MG63 (cell line): ENCODE data around the gene DENND1A. TPM values are rescaled to one million over a fixed set of nuclear protein-coding genes. Genes with fewer than 3 reads are reported as not detected.

Source experiments
- DNase-seq: peaks from one replicate; pipeline ENCODE4 v3.0.0-alpha.2; 2020
- H3K27me3 ChIP-seq: fragments of 250-450 bp; sonication (Bioruptor Pico); 2 replicates; pipeline ENCODE4 v1.5.1; 2020; ENCODE audit warnings: mild to moderate bottlenecking, moderate library complexity
- H3K36me3 ChIP-seq: fragments of 250-450 bp; sonication (Bioruptor Pico); 2 replicates; pipeline ENCODE4 v1.5.1; 2020; ENCODE audit warnings: mild to moderate bottlenecking, moderate library complexity
- H3K4me3 ChIP-seq: fragments of 250-450 bp; sonication (Bioruptor Pico); 2 replicates; pipeline ENCODE4 v1.5.1; 2020; ENCODE audit warnings: mild to moderate bottlenecking, moderate library complexity
- H3K9me3 ChIP-seq: fragments of 250-450 bp; sonication (Bioruptor Pico); 2 replicates; pipeline ENCODE4 v1.5.1; 2020; ENCODE audit warnings: mild to moderate bottlenecking, moderate library complexity
- total RNA-seq: library from RNA; depleted of rRNA; stranded (reverse); fragments of >200 nt; shearing (Covaris generic); gene quantifications from 2 replicates; pipeline ENCODE4 v1.2.3, GENCODE V29; 2014; ENCODE audit warnings: low replicate concordance

The DENND1A gene
- total RNA-seq, 1 experiment from 2014 or later = 35.3 TPM

- no peak overlapping the region for H3K4me3 ChIP-seq
- no peaks in the 10 kb centered on the region for H3K36me3 ChIP-seq
- DNase-seq = no peak
- no peaks in the 10 kb centered on the region for H3K27me3 ChIP-seq
- no peaks in the 10 kb centered on the region for H3K9me3 ChIP-seq
These were observed 503.5 kb downstream of the DENND1A start for GRCh38 chr9:123426406-123426805.

GRCh38 chr9:123425836-123426365, 504.0 kb downstream of the DENND1A start:
- Histone ChIP-seq H3K36me3 (no peaks in the 10 kb centered on the region), H3K27me3 (no peaks in the 10 kb centered on the region), H3K9me3 (no peaks in the 10 kb centered on the region), H3K4me3 (no peak overlapping the region)
- DNase-seq = no peak

- H3K9me3 ChIP-seq = no peaks in the 10 kb centered on the region
- H3K36me3 ChIP-seq = no peaks in the 10 kb centered on the region
- no peak for DNase-seq
- H3K27me3 ChIP-seq = no peaks in the 10 kb centered on the region
- H3K4me3 ChIP-seq = no peak overlapping the region
These were observed 504.6 kb downstream of the DENND1A start for GRCh38 chr9:123425261-123425821.

- H3K4me3 ChIP-seq = no peak overlapping the region
- H3K27me3 ChIP-seq = no peaks in the 10 kb centered on the region
- H3K9me3 ChIP-seq = no peaks in the 10 kb centered on the region
- no peaks in the 10 kb centered on the region for H3K36me3 ChIP-seq
- no peak for DNase-seq
These were observed 505.2 kb downstream of the DENND1A start for GRCh38 chr9:123424552-123425225.

GRCh38 chr9:123424131-123424530, 505.8 kb downstream of the DENND1A start:
- Histone ChIP-seq H3K27me3 (no peaks in the 10 kb centered on the region), H3K9me3 (no peaks in the 10 kb centered on the region), H3K36me3 (no peaks in the 10 kb centered on the region), H3K4me3 (no peak overlapping the region)
- no peak for DNase-seq

- no peaks in the 10 kb centered on the region for H3K27me3 ChIP-seq
- H3K36me3 ChIP-seq = no peaks in the 10 kb centered on the region
- H3K4me3 ChIP-seq = no peak overlapping the region
- H3K9me3 ChIP-seq = no peaks in the 10 kb centered on the region
- no peak for DNase-seq
These were observed 506.6 kb downstream of the DENND1A start for GRCh38 chr9:123423311-123423640.

GRCh38 chr9:123422635-123423310, 507.2 kb downstream of the DENND1A start:
- Histone ChIP-seq H3K4me3 (no peak overlapping the region), H3K9me3 (no peaks in the 10 kb centered on the region), H3K36me3 (no peaks in the 10 kb centered on the region), H3K27me3 (no peaks in the 10 kb centered on the region)
- DNase-seq = no peak

GRCh38 chr9:123421801-123422455, 508.0 kb downstream of the DENND1A start:
- DNase-seq = no peak
- Histone ChIP-seq H3K27me3 (no peaks in the 10 kb centered on the region), H3K4me3 (no peak overlapping the region), H3K9me3 (no peaks in the 10 kb centered on the region), H3K36me3 (no peaks in the 10 kb centered on the region)

GRCh38 chr9:123421186-123421585, 508.7 kb downstream of the DENND1A start:
- H3K9me3 ChIP-seq = no peaks in the 10 kb centered on the region
- no peak for DNase-seq
- H3K36me3 ChIP-seq = no peaks in the 10 kb centered on the region
- H3K27me3 ChIP-seq = no peaks in the 10 kb centered on the region
- H3K4me3 ChIP-seq = no peak overlapping the region

GRCh38 chr9:123420592-123421111, 509.3 kb downstream of the DENND1A start:
- no peak for DNase-seq
- Histone ChIP-seq H3K9me3 (no peaks in the 10 kb centered on the region), H3K36me3 (no peaks in the 10 kb centered on the region), H3K27me3 (no peaks in the 10 kb centered on the region), H3K4me3 (no peak overlapping the region)

GRCh38 chr9:123419721-123420591, 510.0 kb downstream of the DENND1A start:
- DNase-seq = no peak
- no peaks in the 10 kb centered on the region for H3K9me3 ChIP-seq
- no peaks in the 10 kb centered on the region for H3K27me3 ChIP-seq
- H3K36me3 ChIP-seq = no peaks in the 10 kb centered on the region
- H3K4me3 ChIP-seq = no peak overlapping the region

GRCh38 chr9:123419091-123419490, 510.8 kb downstream of the DENND1A start:
- H3K4me3 ChIP-seq = no peak overlapping the region
- no peak for DNase-seq
- no peaks in the 10 kb centered on the region for H3K9me3 ChIP-seq
- no peaks in the 10 kb centered on the region for H3K27me3 ChIP-seq
- H3K36me3 ChIP-seq = no peaks in the 10 kb centered on the region

- Histone ChIP-seq H3K4me3 (no peak overlapping the region), H3K27me3 (no peaks in the 10 kb centered on the region), H3K9me3 (no peaks in the 10 kb centered on the region), H3K36me3 (no peaks in the 10 kb centered on the region)
- no peak for DNase-seq
These were observed 511.4 kb downstream of the DENND1A start for GRCh38 chr9:123418506-123418905.

- DNase-seq = no peak
- H3K36me3 ChIP-seq = no peaks in the 10 kb centered on the region
- no peak overlapping the region for H3K4me3 ChIP-seq
- no peaks in the 10 kb centered on the region for H3K9me3 ChIP-seq
- no peaks in the 10 kb centered on the region for H3K27me3 ChIP-seq
These were observed 511.9 kb downstream of the DENND1A start for GRCh38 chr9:123418052-123418430.

- H3K4me3 ChIP-seq = no peak overlapping the region
- H3K27me3 ChIP-seq = no peaks in the 10 kb centered on the region
- DNase-seq = no peak
- H3K36me3 ChIP-seq = no peaks in the 10 kb centered on the region
- H3K9me3 ChIP-seq = no peaks in the 10 kb centered on the region
These were observed 512.5 kb downstream of the DENND1A start for GRCh38 chr9:123417289-123418051.

- no peaks in the 10 kb centered on the region for H3K27me3 ChIP-seq
- no peaks in the 10 kb centered on the region for H3K36me3 ChIP-seq
- H3K9me3 ChIP-seq = no peaks in the 10 kb centered on the region
- no peak overlapping the region for H3K4me3 ChIP-seq
- DNase-seq = no peak
These were observed 513.8 kb downstream of the DENND1A start for GRCh38 chr9:123416176-123416575.
